Mesendoderm (in vitro differentiated cells): ENCODE results near the gene PPM1D.

Source experiments
- DNase-seq: peaks from one replicate; pipeline ENCODE4 v3.0.0; 2013
- H2AK5ac ChIP-seq: 2 replicates; pipeline ENCODE4 v1.6.1; 2013; ENCODE audit warnings: low read length, inconsistent platforms
- H2BK120ac ChIP-seq: 2 replicates; pipeline ENCODE4 v1.6.1; 2013; ENCODE audit warnings: low read depth, mild to moderate bottlenecking, low read length, moderate library complexity, mixed read lengths
- H2BK15ac ChIP-seq: replicated peaks from 2 replicates; pipeline ENCODE4 v1.6.1; 2013; ENCODE audit warnings: low read depth, mild to moderate bottlenecking, moderate library complexity
- H2BK5ac ChIP-seq: 2 replicates; pipeline ENCODE4 v1.6.1; 2013; ENCODE audit warnings: low read length, inconsistent platforms
- H3K18ac ChIP-seq: 2 replicates; pipeline ENCODE4 v1.6.1; 2013; ENCODE audit warnings: mild to moderate bottlenecking, low read length, mixed read lengths
- H3K23ac ChIP-seq: one replicate; pipeline ENCODE4 v1.6.1; 2013; ENCODE audit warnings: low read length
- H3K27ac ChIP-seq: 2 replicates; pipeline ENCODE4 v1.5.1; 2013; ENCODE audit warnings: low read depth, mild to moderate bottlenecking, inconsistent platforms, low read length, moderate library complexity
- H3K27me3 ChIP-seq: 2 replicates; pipeline ENCODE4 v1.6.1; 2013; ENCODE audit warnings: low read length, control low read depth, mild to moderate bottlenecking, inconsistent platforms; ENCODE audit not compliant: insufficient read depth, poor library complexity
- H3K36me3 ChIP-seq: 2 replicates; pipeline ENCODE4 v1.6.1; 2013; ENCODE audit warnings: low read length, inconsistent platforms; ENCODE audit not compliant: control insufficient read depth, insufficient read depth
- H3K4ac ChIP-seq: one replicate; pipeline ENCODE4 v1.6.1; 2013; ENCODE audit warnings: low read depth, mild to moderate bottlenecking, low read length, moderate library complexity
- H3K4me1 ChIP-seq: 2 replicates; pipeline ENCODE4 v1.6.1; 2013; ENCODE audit warnings: low read depth, low read length, inconsistent platforms; ENCODE audit not compliant: control insufficient read depth
- H3K4me2 ChIP-seq: 2 replicates; pipeline ENCODE4 v1.6.1; 2013; ENCODE audit warnings: low read length
- H3K4me3 ChIP-seq: 2 replicates; pipeline ENCODE4 v1.5.1; 2013; ENCODE audit warnings: mild to moderate bottlenecking, low read length
- H3K56ac ChIP-seq: one replicate; pipeline ENCODE4 v1.6.1; 2013; ENCODE audit warnings: low read length
- H3K79me1 ChIP-seq: 2 replicates; pipeline ENCODE4 v1.6.1; 2013; ENCODE audit warnings: low read length, inconsistent platforms
- H3K79me2 ChIP-seq: 2 replicates; pipeline ENCODE4 v1.6.1; 2013; ENCODE audit warnings: mild to moderate bottlenecking, low read length; ENCODE audit not compliant: control insufficient read depth, insufficient read depth
- H3K9ac ChIP-seq: 2 replicates; pipeline ENCODE4 v1.6.1; 2013; ENCODE audit warnings: low read length, inconsistent platforms
- H4K5ac ChIP-seq: one replicate; pipeline ENCODE4 v1.6.1; 2013; ENCODE audit warnings: low read length
- H4K8ac ChIP-seq: one replicate; pipeline ENCODE4 v1.6.1; 2013; ENCODE audit warnings: low read depth, mild to moderate bottlenecking, control low read depth, low read length, moderate library complexity
- WGBS: extraction: QIAGEN DNeasy Blood & Tissue Kit; methylation state at CpG from one replicate; pipeline ENCODE4 v1.1.7; 2013; ENCODE audit warnings: low lambda C conversion rate, missing lambda C conversion rate; ENCODE audit not compliant: insufficient coverage; ENCODE audit errors: extremely low coverage; 5-methylcytosine and 5-hydroxymethylcytosine counted together

Gene PPM1D

GRCh38 chr17:60647705-60648104 lies 47.7 kb downstream of the PPM1D start:
- no peaks in the 10 kb centered on the region for H3K79me2 ChIP-seq
- H3K4ac ChIP-seq: no peak overlapping the region
- DNase-seq: no peak
- H3K4me2 ChIP-seq: no peak overlapping the region
- H3K27ac ChIP-seq: no peak overlapping the region
- H3K36me3 ChIP-seq: no peaks in the 10 kb centered on the region
- no peak overlapping the region for H3K4me3 ChIP-seq
- no peak overlapping the region for H4K5ac ChIP-seq
- H3K27me3 ChIP-seq: no peaks in the 10 kb centered on the region
- H3K79me1 ChIP-seq: no peaks in the 10 kb centered on the region
- H3K23ac ChIP-seq: no peak overlapping the region
- H2BK120ac ChIP-seq: no peak overlapping the region
- H2BK15ac ChIP-seq: no peak overlapping the region
- H4K8ac ChIP-seq: no peak overlapping the region
- no peak overlapping the region for H2BK5ac ChIP-seq
- no peak overlapping the region for H3K56ac ChIP-seq
- no CpG with 5 or more reads among the region's 1 CpG for WGBS
- H3K9ac ChIP-seq: no peak overlapping the region
- no peaks in the 10 kb centered on the region for H3K4me1 ChIP-seq
- H3K18ac ChIP-seq: no peak overlapping the region
- H2AK5ac ChIP-seq: no peak overlapping the region

- Histone ChIP-seq H3K9ac (no peak overlapping the region), H3K4me3 (no peak overlapping the region), H2BK120ac (no peak overlapping the region), H3K23ac (no peak overlapping the region), H4K8ac (no peak overlapping the region), H3K36me3 (no peaks in the 10 kb centered on the region), H3K56ac (no peak overlapping the region), H2AK5ac (no peak overlapping the region), H3K27ac (no peak overlapping the region), H3K4me2 (no peak overlapping the region), H3K18ac (no peak overlapping the region), H4K5ac (no peak overlapping the region), H3K79me2 (no peaks in the 10 kb centered on the region), H2BK15ac (no peak overlapping the region), H3K79me1 (no peaks in the 10 kb centered on the region), H3K4me1 (no peaks in the 10 kb centered on the region), H2BK5ac (no peak overlapping the region), H3K27me3 (no peaks in the 10 kb centered on the region), H3K4ac (no peak overlapping the region)
- no peak for DNase-seq
- no CpG with 5 or more reads among the region's 2 CpGs for WGBS
Observed at GRCh38 chr17:60652454-60653247, 52.7 kb downstream of the PPM1D start.

- H3K4me2 ChIP-seq: no peak overlapping the region
- H2BK120ac ChIP-seq: no peak overlapping the region
- H2AK5ac ChIP-seq: no peak overlapping the region
- no peak overlapping the region for H4K8ac ChIP-seq
- H3K36me3 ChIP-seq: no peaks in the 10 kb centered on the region
- no peak overlapping the region for H4K5ac ChIP-seq
- WGBS: no CpG with 5 or more reads among the region's 1 CpG
- no peak overlapping the region for H3K27ac ChIP-seq
- DNase-seq: no peak
- H3K9ac ChIP-seq: no peak overlapping the region
- H2BK15ac ChIP-seq: no peak overlapping the region
- no peak overlapping the region for H3K4me3 ChIP-seq
- no peak overlapping the region for H3K4ac ChIP-seq
- no peak overlapping the region for H2BK5ac ChIP-seq
- H3K4me1 ChIP-seq: no peaks in the 10 kb centered on the region
- H3K79me2 ChIP-seq: no peaks in the 10 kb centered on the region
- no peak overlapping the region for H3K18ac ChIP-seq
- no peaks in the 10 kb centered on the region for H3K79me1 ChIP-seq
- no peak overlapping the region for H3K23ac ChIP-seq
- no peaks in the 10 kb centered on the region for H3K27me3 ChIP-seq
- no peak overlapping the region for H3K56ac ChIP-seq
Observed at GRCh38 chr17:60653569-60653968, 53.6 kb downstream of the PPM1D start.

- Histone ChIP-seq H3K27me3 (no peaks in the 10 kb centered on the region), H3K79me1 (no peaks in the 10 kb centered on the region), H3K4ac (no peak overlapping the region), H3K36me3 (no peaks in the 10 kb centered on the region), H3K27ac (no peak overlapping the region), H3K18ac (no peak overlapping the region), H2AK5ac (no peak overlapping the region), H4K5ac (no peak overlapping the region), H2BK5ac (no peak overlapping the region), H3K9ac (no peak overlapping the region), H3K23ac (no peak overlapping the region), H3K56ac (no peak overlapping the region), H4K8ac (no peak overlapping the region), H2BK120ac (no peak overlapping the region), H3K4me3 (no peak overlapping the region), H2BK15ac (no peak overlapping the region), H3K79me2 (no peaks in the 10 kb centered on the region), H3K4me1 (no peaks in the 10 kb centered on the region), H3K4me2 (no peak overlapping the region)
- DNase-seq: no peak
- WGBS: no CpG with 5 or more reads among the region's 5 CpGs
Observed at GRCh38 chr17:60656499-60656898, 56.5 kb downstream of the PPM1D start.

- H3K4me1 ChIP-seq: no peaks in the 10 kb centered on the region
- H2BK5ac ChIP-seq: no peak overlapping the region
- H3K23ac ChIP-seq: no peak overlapping the region
- no peaks in the 10 kb centered on the region for H3K27me3 ChIP-seq
- no peak overlapping the region for H3K4me2 ChIP-seq
- no peak overlapping the region for H4K8ac ChIP-seq
- no peaks in the 10 kb centered on the region for H3K79me1 ChIP-seq
- no peaks in the 10 kb centered on the region for H3K36me3 ChIP-seq
- no CpG with 5 or more reads among the region's 1 CpG for WGBS
- H4K5ac ChIP-seq: no peak overlapping the region
- no peak overlapping the region for H3K27ac ChIP-seq
- no peaks in the 10 kb centered on the region for H3K79me2 ChIP-seq
- no peak for DNase-seq
- H3K56ac ChIP-seq: no peak overlapping the region
- no peak overlapping the region for H3K4ac ChIP-seq
- H2BK15ac ChIP-seq: no peak overlapping the region
- no peak overlapping the region for H3K4me3 ChIP-seq
- no peak overlapping the region for H3K18ac ChIP-seq
- no peak overlapping the region for H2AK5ac ChIP-seq
- no peak overlapping the region for H2BK120ac ChIP-seq
- no peak overlapping the region for H3K9ac ChIP-seq
Observed at GRCh38 chr17:60659156-60659555, 59.2 kb downstream of the PPM1D start.

GRCh38 chr17:60661489-60661888 lies 61.5 kb downstream of the PPM1D start:
- WGBS: no CpG with 5 or more reads among the region's 2 CpGs
- no peak overlapping the region for H4K5ac ChIP-seq
- H2BK15ac ChIP-seq: no peak overlapping the region
- H3K18ac ChIP-seq: no peak overlapping the region
- H2BK5ac ChIP-seq: no peak overlapping the region
- no peaks in the 10 kb centered on the region for H3K79me1 ChIP-seq
- no peak overlapping the region for H3K23ac ChIP-seq
- H3K36me3 ChIP-seq: peaks cover 1% of the 10 kb centered on the region
- H3K27ac ChIP-seq: no peak overlapping the region
- H3K4me2 ChIP-seq: no peak overlapping the region
- H3K9ac ChIP-seq: no peak overlapping the region
- no peaks in the 10 kb centered on the region for H3K79me2 ChIP-seq
- no peak overlapping the region for H4K8ac ChIP-seq
- H3K56ac ChIP-seq: no peak overlapping the region
- H3K4ac ChIP-seq: no peak overlapping the region
- no peak overlapping the region for H2AK5ac ChIP-seq
- no peak for DNase-seq
- no peaks in the 10 kb centered on the region for H3K4me1 ChIP-seq
- H3K27me3 ChIP-seq: no peaks in the 10 kb centered on the region
- no peak overlapping the region for H2BK120ac ChIP-seq
- no peak overlapping the region for H3K4me3 ChIP-seq
